Endodermal cell (in vitro differentiated cells): Measurements from ENCODE around the gene DENND6B. TPM values are rescaled to one million over a fixed set of nuclear protein-coding genes. Genes with fewer than 3 reads are reported as not detected.

ENCODE experiments used
- DNase-seq: peaks from one replicate; pipeline ENCODE4 v3.0.0-alpha.2; 2017
- H3K27ac ChIP-seq: 2 replicates; pipeline ENCODE4 v1.5.1; 2013; ENCODE audit warnings: mild to moderate bottlenecking, low read depth, low read length, moderate library complexity
- H3K27me3 ChIP-seq: 2 replicates; pipeline ENCODE4 v1.6.1; 2013; ENCODE audit warnings: mild to moderate bottlenecking, low read length, moderate library complexity; ENCODE audit not compliant: insufficient read depth, control insufficient read depth, poor library complexity, severe bottlenecking
- H3K36me3 ChIP-seq: 2 replicates; pipeline ENCODE4 v1.7.0; 2013; ENCODE audit warnings: mild to moderate bottlenecking, low read length, moderate library complexity; ENCODE audit not compliant: control insufficient read depth, insufficient read depth
- H3K4me1 ChIP-seq: one replicate; pipeline ENCODE4 v1.7.0; 2013; ENCODE audit warnings: low read length; ENCODE audit not compliant: control insufficient read depth, insufficient read depth
- H3K4me3 ChIP-seq: 2 replicates; pipeline ENCODE4 v1.5.1; 2013; ENCODE audit warnings: mild to moderate bottlenecking, low read length, moderate library complexity
- H3K9ac ChIP-seq: 2 replicates; pipeline ENCODE4 v1.6.1; 2013; ENCODE audit warnings: mild to moderate bottlenecking, low read length, moderate library complexity; ENCODE audit not compliant: poor library complexity, severe bottlenecking; ENCODE audit errors: extremely low read depth
- H3K9me3 ChIP-seq: 2 replicates; pipeline ENCODE4 v1.6.1; 2013; ENCODE audit warnings: mild to moderate bottlenecking, low read length, moderate library complexity; ENCODE audit not compliant: control insufficient read depth
- H3K27ac Mint-ChIP-seq: 2 replicates; pipeline ENCODE4 v1.8.0; 2020; ENCODE audit warnings: mixed read lengths
- H3K27me3 Mint-ChIP-seq: 2 replicates; pipeline ENCODE4 v1.8.0; 2021; ENCODE audit warnings: mild to moderate bottlenecking, mixed read lengths; ENCODE audit not compliant: insufficient read depth
- H3K36me3 Mint-ChIP-seq: 2 replicates; pipeline ENCODE4 v1.8.0; 2020; ENCODE audit warnings: low read depth, mixed read lengths
- H3K4me1 Mint-ChIP-seq: 2 replicates; pipeline ENCODE4 v1.8.0; 2020; ENCODE audit warnings: mixed read lengths
- H3K4me3 Mint-ChIP-seq: 2 replicates; pipeline ENCODE4 v1.8.0; 2020; ENCODE audit warnings: mild to moderate bottlenecking, moderate library complexity, mixed read lengths
- H3K9me3 Mint-ChIP-seq: 2 replicates; pipeline ENCODE4 v1.8.0; 2020; ENCODE audit warnings: mild to moderate bottlenecking, mixed read lengths
- CTCF ChIP-seq: fragments of 200-600 bp; sonication (generic); conservative IDR thresholded peaks from 2 replicates; pipeline ENCODE4 v1.5.0; 2021; ENCODE audit warnings: antibody characterized with exemption, mild to moderate bottlenecking
- WGBS, 2 experiments: methylation state at CpG; one replicate each; pipeline versions ENCODE4 v1.1.5 to v1.1.7; 2013; ENCODE audit warnings: missing lambda C conversion rate in 2 of 2, mixed read lengths in 1 of 2; ENCODE audit not compliant: insufficient coverage in 1 of 2, insufficient read length in 1 of 2; 5-methylcytosine and 5-hydroxymethylcytosine counted together
- total RNA-seq, 2 donors: library from RNA; stranded (reverse); fragmentation: NEBNext Ultra II Directional in 1 of 2; extraction: Animal tissue kit (Norgen Biotek cat#: 25700) in 1 of 2; gene quantifications; 2 replicates in 1 of 2; 3 replicates in 1 of 2; pipeline ENCODE4 v1.2.1, GENCODE V29; 2021

Gene DENND6B
- total RNA-seq, 2 donors from 2014 or later, result 8.3 to 14.2 TPM

- Mint-ChIP-seq H3K27me3 (peaks cover 1% of the 10 kb centered on the region), H3K4me3 (no peak overlapping the region), H3K4me1 (peaks cover 3% of the 10 kb centered on the region), H3K36me3 (no peaks in the 10 kb centered on the region), H3K27ac (no peak overlapping the region), H3K9me3 (no peaks in the 10 kb centered on the region)
- Histone ChIP-seq H3K27me3 (no peaks in the 10 kb centered on the region), H3K9ac (no peak overlapping the region), H3K9me3 (no peaks in the 10 kb centered on the region), H3K4me1 (no peaks in the 10 kb centered on the region), H3K27ac (no peak overlapping the region), H3K4me3 (no peak overlapping the region), H3K36me3 (no peaks in the 10 kb centered on the region)
- no peak for TF ChIP-seq CTCF
- peak; percentile 72 for DNase-seq
- 72% methylated on average over 21 to 33 of the region's 33 CpGs for WGBS, 2 experiments
Observed at GRCh38 chr22:50314455-50315288, 12.1 kb downstream of the DENND6B start.

- Mint-ChIP-seq H3K4me3 (no peak overlapping the region), H3K4me1 (peaks cover 3% of the 10 kb centered on the region), H3K27me3 (peaks cover 1% of the 10 kb centered on the region), H3K27ac (no peak overlapping the region), H3K36me3 (no peaks in the 10 kb centered on the region), H3K9me3 (no peaks in the 10 kb centered on the region)
- no peaks in the 10 kb centered on the region for H3K27me3 ChIP-seq
- H3K4me3 ChIP-seq, result no peak overlapping the region
- 89 to 95% methylated on average over 12 to 14 of the region's 14 CpGs for WGBS, 2 experiments
- no peaks in the 10 kb centered on the region for H3K9me3 ChIP-seq
- DNase-seq, result no peak
- no peak for TF ChIP-seq CTCF
- H3K9ac ChIP-seq, result no peak overlapping the region
- no peaks in the 10 kb centered on the region for H3K4me1 ChIP-seq
- H3K27ac ChIP-seq, result no peak overlapping the region
- H3K36me3 ChIP-seq, result no peaks in the 10 kb centered on the region
Observed at GRCh38 chr22:50314081-50314454, 12.7 kb downstream of the DENND6B start.

GRCh38 chr22:50313600-50313999 is 13.2 kb downstream of the DENND6B start:
- peaks cover 1% of the 10 kb centered on the region for H3K27me3 Mint-ChIP-seq
- no peak overlapping the region for H3K4me3 ChIP-seq
- no peaks in the 10 kb centered on the region for H3K36me3 ChIP-seq
- no peaks in the 10 kb centered on the region for H3K9me3 ChIP-seq
- TF ChIP-seq CTCF, result no peak
- peaks cover 6% of the 10 kb centered on the region for H3K4me1 Mint-ChIP-seq
- H3K27ac ChIP-seq, result no peak overlapping the region
- no peak for DNase-seq
- H3K4me1 ChIP-seq, result no peaks in the 10 kb centered on the region
- no peak overlapping the region for H3K4me3 Mint-ChIP-seq
- no peaks in the 10 kb centered on the region for H3K27me3 ChIP-seq
- H3K9me3 Mint-ChIP-seq, result no peaks in the 10 kb centered on the region
- H3K9ac ChIP-seq, result no peak overlapping the region
- WGBS, 2 experiments, result 88 to 96% methylated on average over 5 to 17 of the region's 17 CpGs
- no peaks in the 10 kb centered on the region for H3K36me3 Mint-ChIP-seq
- no peak overlapping the region for H3K27ac Mint-ChIP-seq
